Mucosa of gallbladder (tissue), 1 donor: ENCODE measurements around the gene ACTR3. TPM values are rescaled to one million over a fixed set of nuclear protein-coding genes. Genes with fewer than 3 reads are reported as not detected.

Experiments
- DNase-seq: peaks from one replicate; pipeline ENCODE4 v3.0.0-alpha.2; 2020; ENCODE audit warnings: low spot score
- total RNA-seq: library from RNA; stranded (reverse); gene quantifications from one replicate; pipeline ENCODE4 v1.2.1, GENCODE V29; 2021
- donor health status: DM: no; HTN: no; CAD: no.

The ACTR3 gene
- total RNA-seq, 1 donor from 2014 or later: 184 TPM

- no peak for DNase-seq
These were observed 112.0 kb downstream of the ACTR3 start for GRCh38 chr2:114001937-114002336.

GRCh38 chr2:114005110-114005783, 115.4 kb downstream of the ACTR3 start:
- no peak for DNase-seq

GRCh38 chr2:114006460-114006859, 116.6 kb downstream of the ACTR3 start:
- DNase-seq: no peak

GRCh38 chr2:114007436-114007835, 117.5 kb downstream of the ACTR3 start:
- no peak for DNase-seq

GRCh38 chr2:114008720-114009119, 118.8 kb downstream of the ACTR3 start:
- DNase-seq: no peak

GRCh38 chr2:114009205-114009944, 119.5 kb downstream of the ACTR3 start:
- no peak for DNase-seq

GRCh38 chr2:114010001-114010400, 120.1 kb downstream of the ACTR3 start:
- DNase-seq: no peak

- DNase-seq: no peak
These were observed 121.8 kb downstream of the ACTR3 start for GRCh38 chr2:114011713-114012112.

Other genes starting within 250 kb of the ACTR3 start
- gene SLC35F5, start 133.4 kb upstream of the ACTR3 start, total RNA-seq: 82.6 TPM